ENCODE results near the gene TMEM45B. TPM values are rescaled to one million over a fixed set of nuclear protein-coding genes. Genes with fewer than 3 reads are reported as not detected.

Gene TMEM45B
- total and polyA plus RNA-seq, 2 of the 13 experiments (the other 11 are each of a cell fraction or from before 2014, with no cell fraction given) = 29.1 to 181 TPM

GRCh38 chr11:129895126-129896041 lies 79.7 kb downstream of the TMEM45B start, which contains the start of gene NFRKB (continued):
- TF ChIP-seq RBM22 (optimal IDR thresholded peaks at IDR 0.05; ENCODE audit: low read length) = no peak
- TF ChIP-seq ZNF407 (CRISPR knock-in tag; IDR thresholded peaks at IDR 0.05; ENCODE audit: not compliant biosample characterization) = no peak
- no peak for TF ChIP-seq ZSCAN22 (CRISPR knock-in tag; IDR thresholded peaks at IDR 0.05)
- TF ChIP-seq DR1 (CRISPR knock-in tag; IDR thresholded peaks at IDR 0.05) = 0 out of 2 replicates have a peak, but pooled peaks have one; percentile 50
- TF ChIP-seq, protein P1, sequence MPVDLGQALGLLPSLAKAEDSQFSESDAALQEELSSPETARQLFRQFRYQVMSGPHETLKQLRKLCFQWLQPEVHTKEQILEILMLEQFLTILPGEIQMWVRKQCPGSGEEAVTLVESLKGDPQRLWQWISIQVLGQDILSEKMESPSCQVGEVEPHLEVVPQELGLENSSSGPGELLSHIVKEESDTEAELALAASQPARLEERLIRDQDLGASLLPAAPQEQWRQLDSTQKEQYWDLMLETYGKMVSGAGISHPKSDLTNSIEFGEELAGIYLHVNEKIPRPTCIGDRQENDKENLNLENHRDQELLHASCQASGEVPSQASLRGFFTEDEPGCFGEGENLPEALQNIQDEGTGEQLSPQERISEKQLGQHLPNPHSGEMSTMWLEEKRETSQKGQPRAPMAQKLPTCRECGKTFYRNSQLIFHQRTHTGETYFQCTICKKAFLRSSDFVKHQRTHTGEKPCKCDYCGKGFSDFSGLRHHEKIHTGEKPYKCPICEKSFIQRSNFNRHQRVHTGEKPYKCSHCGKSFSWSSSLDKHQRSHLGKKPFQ (CRISPR knock-in tag; IDR thresholded peaks at IDR 0.05; ENCODE audit: insufficient replicate concordance) = peak; percentile 44
- no peak for TF ChIP-seq ZNF7 (CRISPR knock-in tag; IDR thresholded peaks at IDR 0.05)
- TF ChIP-seq ZNF580 (CRISPR knock-in tag; IDR thresholded peaks at IDR 0.05; ENCODE audit: borderline replicate concordance, low read depth) = 0 out of 2 replicates have a peak, but pooled peaks have one; percentile 54
- TF ChIP-seq MTA1 (CRISPR knock-in tag; IDR thresholded peaks at IDR 0.05; ENCODE audit: borderline replicate concordance) = no peak
- TF ChIP-seq BHLHE40 (IDR thresholded peaks at IDR 0.05; ENCODE audit: low read length) = 0 out of 2 replicates have a peak, but pooled peaks have one; percentile 7
- no peak for TF ChIP-seq PLRG1 (conservative IDR thresholded peaks at IDR 0.05)
- peak; percentile 56; the same call in 1 of the 2 replicates for TF ChIP-seq AKAP8 (CRISPR knock-in tag; IDR thresholded peaks at IDR 0.05)
- TF ChIP-seq, protein P2, sequence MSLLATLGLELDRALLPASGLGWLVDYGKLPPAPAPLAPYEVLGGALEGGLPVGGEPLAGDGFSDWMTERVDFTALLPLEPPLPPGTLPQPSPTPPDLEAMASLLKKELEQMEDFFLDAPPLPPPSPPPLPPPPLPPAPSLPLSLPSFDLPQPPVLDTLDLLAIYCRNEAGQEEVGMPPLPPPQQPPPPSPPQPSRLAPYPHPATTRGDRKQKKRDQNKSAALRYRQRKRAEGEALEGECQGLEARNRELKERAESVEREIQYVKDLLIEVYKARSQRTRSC (CRISPR knock-in tag; IDR thresholded peaks at IDR 0.05; ENCODE audit: low read depth) = no peak
- TF ChIP-seq MIER2 (CRISPR knock-in tag; IDR thresholded peaks at IDR 0.05) = no peak
- TF ChIP-seq ZNF562 (CRISPR knock-in tag; IDR thresholded peaks at IDR 0.05; ENCODE audit: borderline replicate concordance) = no peak
- peak; percentile 33; the same call in 1 of the 2 replicates for TF ChIP-seq DNMT1 (CRISPR knock-in tag; IDR thresholded peaks at IDR 0.05)
- TF ChIP-seq SP2 (CRISPR knock-in tag; IDR thresholded peaks at IDR 0.05) = no peak; the same call in 1 of the 2 replicates
- TF ChIP-seq SOX6 (IDR thresholded peaks at IDR 0.05) = no peak
- peak; percentile 26; the same call in 1 of the 2 replicates for TF ChIP-seq SOX6 (CRISPR knock-in tag; IDR thresholded peaks at IDR 0.05)
